Astrocyte (in vitro differentiated cells and primary cell): ENCODE results near the gene GID4. TPM values are rescaled to one million over a fixed set of nuclear protein-coding genes. Genes with fewer than 3 reads are reported as not detected.

ENCODE experiments used
- DNase-seq: peaks from one replicate; pipeline ENCODE4 v3.0.0-alpha.2; 2010; ENCODE audit warnings: low read depth
- FAIRE-seq: peaks from 2 replicates; lab custom pipeline; 2011; peaks lifted over from hg19 to GRCh38; lab: Jason Lieb, UNC
- H2AFZ ChIP-seq: 2 replicates; pipeline ENCODE4 v1.6.0; 2012; ENCODE audit warnings: low read depth, low read length, inconsistent platforms
- H3K27ac ChIP-seq: 2 replicates; pipeline ENCODE4 v1.5.1; 2011; ENCODE audit warnings: low read depth, low read length, inconsistent platforms
- H3K27me3 ChIP-seq: 2 replicates; pipeline ENCODE4 v1.6.0; 2011; ENCODE audit warnings: low read length, inconsistent platforms; ENCODE audit not compliant: insufficient read depth
- H3K36me3 ChIP-seq: 2 replicates; pipeline ENCODE4 v1.5.1; 2011; ENCODE audit warnings: low read length, inconsistent platforms; ENCODE audit not compliant: insufficient read depth
- H3K4me1 ChIP-seq: 2 replicates; pipeline ENCODE4 v1.5.1; 2011; ENCODE audit warnings: low read length, inconsistent platforms; ENCODE audit not compliant: insufficient read depth
- H3K4me2 ChIP-seq: 2 replicates; pipeline ENCODE4 v1.6.0; 2012; ENCODE audit warnings: low read length, inconsistent platforms
- H3K4me3 ChIP-seq: 2 replicates; pipeline ENCODE4 v1.5.1; 2011; ENCODE audit warnings: low read depth, mild to moderate bottlenecking, low read length, inconsistent platforms; ENCODE audit not compliant: insufficient read depth
- H3K79me2 ChIP-seq: 2 replicates; pipeline ENCODE4 v1.6.0; 2012; ENCODE audit warnings: mild to moderate bottlenecking, low read length, inconsistent platforms; ENCODE audit not compliant: insufficient read depth
- H3K9ac ChIP-seq: 2 replicates; pipeline ENCODE4 v1.6.0; 2012; ENCODE audit warnings: mild to moderate bottlenecking, low read length, inconsistent platforms
- H3K9me3 ChIP-seq: 2 replicates; pipeline ENCODE4 v1.5.1; 2012; ENCODE audit warnings: low read depth, mild to moderate bottlenecking, low read length, inconsistent platforms; ENCODE audit not compliant: insufficient read depth
- H4K20me1 ChIP-seq: 2 replicates; pipeline ENCODE4 v1.6.0; 2012; ENCODE audit warnings: low read length, inconsistent platforms; ENCODE audit not compliant: insufficient read depth
- H3K27ac Mint-ChIP-seq: one replicate; pipeline ENCODE4 v1.8.0; 2021; ENCODE audit warnings: mild to moderate bottlenecking, mixed read lengths; ENCODE audit not compliant: unreplicated experiment
- H3K27me3 Mint-ChIP-seq: one replicate; pipeline ENCODE4 v1.8.0; 2021; ENCODE audit warnings: low read depth, mixed read lengths; ENCODE audit not compliant: unreplicated experiment
- H3K36me3 Mint-ChIP-seq: one replicate; pipeline ENCODE4 v1.8.0; 2021; ENCODE audit warnings: low read depth, mixed read lengths; ENCODE audit not compliant: unreplicated experiment
- H3K4me1 Mint-ChIP-seq: one replicate; pipeline ENCODE4 v1.8.0; 2021; ENCODE audit warnings: low read depth, mixed read lengths; ENCODE audit not compliant: unreplicated experiment
- H3K4me3 Mint-ChIP-seq: one replicate; pipeline ENCODE4 v1.8.0; 2021; ENCODE audit warnings: mild to moderate bottlenecking, moderate library complexity, mixed read lengths; ENCODE audit not compliant: unreplicated experiment
- H3K9me3 Mint-ChIP-seq: one replicate; pipeline ENCODE4 v1.8.0; 2021; ENCODE audit warnings: mild to moderate bottlenecking, mixed read lengths; ENCODE audit not compliant: unreplicated experiment
- EZH2 ChIP-seq: IDR thresholded peaks from 2 replicates; pipeline ENCODE4 v1.6.1; 2012; ENCODE audit warnings: mild to moderate bottlenecking, low read length, inconsistent platforms; ENCODE audit not compliant: insufficient read depth
- total RNA-seq: library from RNA; stranded (reverse); gene quantifications from 2 replicates; pipeline ENCODE4 v1.2.1, GENCODE V29; 2021
- TF ChIP-seq, protein P1 (sequence below): IDR thresholded peaks from 2 replicates; pipeline ENCODE4 v1.5.1; 2011; ENCODE audit warnings: low read depth, mild to moderate bottlenecking, inconsistent platforms, low read length, moderate library complexity; ENCODE audit not compliant: insufficient read depth

GID4 gene
- total RNA-seq, 1 donor from 2014 or later, result 9.9 TPM

DNA sequence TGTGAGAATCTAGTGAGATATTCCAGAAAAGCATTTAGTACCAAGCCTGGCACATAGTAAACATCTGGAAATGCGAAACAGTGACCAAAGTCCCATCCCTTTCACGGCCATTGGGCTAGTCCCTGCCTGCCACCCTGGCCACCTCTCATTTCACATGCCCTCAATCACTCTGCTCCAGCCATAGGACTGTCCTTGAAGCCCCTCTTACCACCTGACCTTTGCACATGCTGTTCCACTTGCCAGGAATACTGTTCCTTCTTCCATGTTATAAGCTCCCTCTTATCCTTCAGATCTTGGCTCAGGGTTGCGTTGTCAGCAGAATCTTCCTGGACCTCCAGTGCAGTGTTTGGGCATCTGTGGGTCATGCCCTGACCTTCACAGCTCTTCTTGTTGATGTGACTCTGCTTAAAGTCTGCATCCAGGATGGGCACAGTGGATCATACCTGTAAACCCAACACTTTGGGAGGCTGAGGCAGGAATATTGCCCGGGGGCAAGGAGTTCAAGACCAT is 71.5 kb downstream of the GID4 start:
- Histone ChIP-seq H3K27ac (no peak overlapping the region), H4K20me1 (no peaks in the 10 kb centered on the region), H3K79me2 (no peaks in the 10 kb centered on the region), H2AFZ (no peak overlapping the region), H3K4me1 (no peaks in the 10 kb centered on the region), H3K9me3 (no peaks in the 10 kb centered on the region), H3K4me2 (no peak overlapping the region), H3K27me3 (no peaks in the 10 kb centered on the region), H3K9ac (no peak overlapping the region), H3K36me3 (no peaks in the 10 kb centered on the region), H3K4me3 (no peak overlapping the region)
- FAIRE-seq, result no peak
- Mint-ChIP-seq H3K27me3 (peaks cover 1% of the 10 kb centered on the region), H3K4me1 (no peaks in the 10 kb centered on the region), H3K36me3 (no peaks in the 10 kb centered on the region), H3K9me3 (no peaks in the 10 kb centered on the region), H3K4me3 (no peak overlapping the region), H3K27ac (no peak overlapping the region)
- no peak for DNase-seq
- TF ChIP-seq, protein P1, sequence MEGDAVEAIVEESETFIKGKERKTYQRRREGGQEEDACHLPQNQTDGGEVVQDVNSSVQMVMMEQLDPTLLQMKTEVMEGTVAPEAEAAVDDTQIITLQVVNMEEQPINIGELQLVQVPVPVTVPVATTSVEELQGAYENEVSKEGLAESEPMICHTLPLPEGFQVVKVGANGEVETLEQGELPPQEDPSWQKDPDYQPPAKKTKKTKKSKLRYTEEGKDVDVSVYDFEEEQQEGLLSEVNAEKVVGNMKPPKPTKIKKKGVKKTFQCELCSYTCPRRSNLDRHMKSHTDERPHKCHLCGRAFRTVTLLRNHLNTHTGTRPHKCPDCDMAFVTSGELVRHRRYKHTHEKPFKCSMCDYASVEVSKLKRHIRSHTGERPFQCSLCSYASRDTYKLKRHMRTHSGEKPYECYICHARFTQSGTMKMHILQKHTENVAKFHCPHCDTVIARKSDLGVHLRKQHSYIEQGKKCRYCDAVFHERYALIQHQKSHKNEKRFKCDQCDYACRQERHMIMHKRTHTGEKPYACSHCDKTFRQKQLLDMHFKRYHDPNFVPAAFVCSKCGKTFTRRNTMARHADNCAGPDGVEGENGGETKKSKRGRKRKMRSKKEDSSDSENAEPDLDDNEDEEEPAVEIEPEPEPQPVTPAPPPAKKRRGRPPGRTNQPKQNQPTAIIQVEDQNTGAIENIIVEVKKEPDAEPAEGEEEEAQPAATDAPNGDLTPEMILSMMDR, result no peak
- no peak for TF ChIP-seq EZH2

DNA sequence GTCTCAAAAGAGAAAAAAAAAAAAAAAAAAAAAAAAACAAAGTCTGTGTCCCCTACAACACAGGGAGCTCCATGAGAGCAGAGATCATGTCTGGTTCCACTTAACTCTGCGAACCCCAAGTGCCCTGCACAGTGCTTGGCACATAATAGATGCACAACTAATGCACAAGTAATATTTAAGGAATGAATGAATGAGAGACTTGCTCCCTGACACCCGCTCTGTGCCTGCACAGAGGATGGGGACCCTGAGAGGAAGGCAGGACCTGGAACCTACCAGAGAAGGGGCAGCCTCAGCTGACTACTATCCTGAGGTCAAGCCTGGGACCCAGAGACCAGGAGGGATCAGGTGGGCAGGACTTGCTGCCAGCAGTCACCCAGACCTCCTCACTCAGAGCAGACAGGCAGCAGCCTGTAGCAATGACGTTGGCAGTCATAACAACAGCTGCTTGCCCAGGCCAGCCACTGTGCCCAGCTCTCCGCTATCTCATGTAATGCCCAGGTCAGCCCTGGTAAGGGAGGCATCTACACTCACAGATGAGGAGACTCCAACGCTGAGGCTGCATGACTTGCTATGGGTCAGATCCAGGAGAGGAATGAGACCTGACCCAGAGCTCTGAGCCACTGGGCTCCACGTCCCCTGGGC is 72.2 kb downstream of the GID4 start:
- Histone ChIP-seq H3K4me1 (no peaks in the 10 kb centered on the region), H3K79me2 (no peaks in the 10 kb centered on the region), H3K4me2 (no peak overlapping the region), H3K27me3 (no peaks in the 10 kb centered on the region), H2AFZ (no peak overlapping the region), H3K9me3 (no peaks in the 10 kb centered on the region), H3K36me3 (no peaks in the 10 kb centered on the region), H3K27ac (no peak overlapping the region), H3K9ac (no peak overlapping the region), H3K4me3 (no peak overlapping the region), H4K20me1 (no peaks in the 10 kb centered on the region)
- H3K9me3 Mint-ChIP-seq, result no peaks in the 10 kb centered on the region
- no peak for TF ChIP-seq EZH2
- TF ChIP-seq, protein P1, result no peak
- H3K27me3 Mint-ChIP-seq, result peaks cover 3% of the 10 kb centered on the region
- DNase-seq, result no peak
- no peak for FAIRE-seq
- no peak overlapping the region for H3K27ac Mint-ChIP-seq
- H3K36me3 Mint-ChIP-seq, result no peaks in the 10 kb centered on the region
- no peaks in the 10 kb centered on the region for H3K4me1 Mint-ChIP-seq
- H3K4me3 Mint-ChIP-seq, result no peak overlapping the region

DNA sequence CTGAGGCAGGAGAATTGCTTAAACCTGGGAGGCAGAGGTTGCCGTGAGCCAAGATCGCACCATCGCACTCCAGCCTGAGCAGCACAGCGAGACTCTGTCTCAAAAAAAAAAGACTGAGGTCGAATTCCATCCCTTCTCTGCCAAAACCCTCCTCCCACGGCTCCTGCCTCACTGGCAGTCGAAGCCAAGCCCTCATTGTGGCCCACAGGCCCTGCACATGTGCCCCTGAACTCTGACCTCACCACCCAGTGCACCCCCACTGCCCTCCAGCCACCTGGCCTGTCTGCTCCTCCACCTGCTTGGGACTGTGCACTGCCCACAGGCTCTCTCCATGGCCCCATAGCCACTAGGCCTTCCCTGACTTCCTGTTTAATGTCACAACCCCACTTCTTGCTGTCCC is 76.3 kb downstream of the GID4 start:
- H3K4me2 ChIP-seq, result no peak overlapping the region
- H3K9me3 ChIP-seq, result no peaks in the 10 kb centered on the region
- H3K27me3 ChIP-seq, result no peaks in the 10 kb centered on the region
- no peak overlapping the region for H3K4me3 Mint-ChIP-seq
- H3K27ac Mint-ChIP-seq, result no peak overlapping the region
- no peak for FAIRE-seq
- H2AFZ ChIP-seq, result no peak overlapping the region
- DNase-seq, result no peak
- no peaks in the 10 kb centered on the region for H3K79me2 ChIP-seq
- no peak for TF ChIP-seq EZH2
- TF ChIP-seq, protein P1, result no peak
- no peaks in the 10 kb centered on the region for H3K4me1 Mint-ChIP-seq
- H3K4me3 ChIP-seq, result no peak overlapping the region
- H3K9ac ChIP-seq, result no peak overlapping the region
- peaks cover 6% of the 10 kb centered on the region for H3K27me3 Mint-ChIP-seq
- no peaks in the 10 kb centered on the region for H3K4me1 ChIP-seq
- H3K36me3 ChIP-seq, result no peaks in the 10 kb centered on the region
- no peaks in the 10 kb centered on the region for H4K20me1 ChIP-seq
- H3K27ac ChIP-seq, result no peak overlapping the region
- no peaks in the 10 kb centered on the region for H3K36me3 Mint-ChIP-seq
- peaks cover 7% of the 10 kb centered on the region for H3K9me3 Mint-ChIP-seq
